ENCODE data around the gene CHST2.
A peak's percentile ranks its signal among the peaks of the same experiment; 100 is the strongest.
"Not testable (repeated sequence)": the region's sequence is repeated elsewhere in the genome, so short reads cannot be mapped to it uniquely, and the experiment has no call there.

Gene CHST2

GRCh38 chr3:143152043-143152442 lies 32.5 kb downstream of the CHST2 start:
- Mint-ChIP-seq H3K4me3 (no peak overlapping the region), H3K4me1 (ENCODE audit: low read depth) (peaks cover 27% of the 10 kb centered on the region), H3K27ac (no peak overlapping the region), H3K36me3 (ENCODE audit: low read depth) (no peaks in the 10 kb centered on the region), H3K27me3 (peaks cover 3% of the 10 kb centered on the region), H3K9me3 (no peaks in the 10 kb centered on the region)
- intact Hi-C loops (cut with micrococcal nuclease) = no loop called here

GRCh38 chr3:143155756-143156155 lies 36.2 kb downstream of the CHST2 start:
- Mint-ChIP-seq H3K9me3 (no peaks in the 10 kb centered on the region), H3K4me1 (ENCODE audit: low read depth) (peaks cover 41% of the 10 kb centered on the region), H3K4me3 (no peak overlapping the region), H3K27ac (no peak overlapping the region), H3K27me3 (peaks cover 3% of the 10 kb centered on the region), H3K36me3 (ENCODE audit: low read depth) (no peaks in the 10 kb centered on the region)
- intact Hi-C loops (cut with micrococcal nuclease) = no loop called here

GRCh38 chr3:143158014-143158988 lies 38.7 kb downstream of the CHST2 start:
- H3K27me3 Mint-ChIP-seq = peaks cover 3% of the 10 kb centered on the region
- H3K9me3 Mint-ChIP-seq = no peaks in the 10 kb centered on the region
- H3K27ac Mint-ChIP-seq = peak overlapping the region; percentile 59
- intact Hi-C loops (cut with micrococcal nuclease) = no loop called here
- no peak overlapping the region for H3K4me3 Mint-ChIP-seq
- no peaks in the 10 kb centered on the region for H3K36me3 Mint-ChIP-seq (ENCODE audit: low read depth)
- peaks cover 31% of the 10 kb centered on the region for H3K4me1 Mint-ChIP-seq (ENCODE audit: low read depth)

GRCh38 chr3:143160437-143160836 lies 40.9 kb downstream of the CHST2 start:
- Mint-ChIP-seq H3K9me3 (no peaks in the 10 kb centered on the region), H3K36me3 (ENCODE audit: low read depth) (no peaks in the 10 kb centered on the region), H3K27ac (peak overlapping the region; percentile 26)

GRCh38 chr3:143163562-143164100 lies 44.1 kb downstream of the CHST2 start:
- Mint-ChIP-seq H3K27me3 (no peaks in the 10 kb centered on the region), H3K4me1 (ENCODE audit: low read depth) (peaks cover 50% of the 10 kb centered on the region), H3K27ac (peak overlapping the region; percentile 82), H3K36me3 (ENCODE audit: low read depth) (no peaks in the 10 kb centered on the region), H3K9me3 (no peaks in the 10 kb centered on the region), H3K4me3 (no peak overlapping the region)
- intact Hi-C loops (cut with micrococcal nuclease) = loop anchor here (5.0 kb wide), 1 partner anchor 41 kb away; no protein-coding TSS in a partner anchor

More at GRCh38 chr3:143160437-143160836, 40.9 kb downstream of the CHST2 start:
- Mint-ChIP-seq H3K4me3 (no peak overlapping the region), H3K4me1 (ENCODE audit: low read depth) (peaks cover 51% of the 10 kb centered on the region), H3K27me3 (peaks cover 3% of the 10 kb centered on the region)
- intact Hi-C loops (cut with micrococcal nuclease) = loop anchor here (5.0 kb wide), 1 partner anchor 38 kb away; no protein-coding TSS in a partner anchor

GRCh38 chr3:143165211-143165610 lies 45.6 kb downstream of the CHST2 start:
- Mint-ChIP-seq H3K27me3 (peaks cover 1% of the 10 kb centered on the region), H3K27ac (peak overlapping the region; percentile 82), H3K4me1 (ENCODE audit: low read depth) (peaks cover 59% of the 10 kb centered on the region), H3K36me3 (ENCODE audit: low read depth) (no peaks in the 10 kb centered on the region), H3K9me3 (no peaks in the 10 kb centered on the region), H3K4me3 (no peak overlapping the region)
- intact Hi-C loops (cut with micrococcal nuclease) = no loop called here

GRCh38 chr3:143165612-143166285 lies 46.2 kb downstream of the CHST2 start:
- H3K9me3 Mint-ChIP-seq; intact Hi-C loops (cut with micrococcal nuclease); H3K4me3 Mint-ChIP-seq; H3K27me3 Mint-ChIP-seq; H3K36me3 Mint-ChIP-seq (ENCODE audit: low read depth): not testable (repeated sequence)
- Mint-ChIP-seq H3K27ac (peak overlapping the region; percentile 82), H3K4me1 (ENCODE audit: low read depth) (peaks cover 64% of the 10 kb centered on the region)

- H3K9me3 Mint-ChIP-seq = no peaks in the 10 kb centered on the region
- no peak overlapping the region for H3K4me3 Mint-ChIP-seq
- no peaks in the 10 kb centered on the region for H3K36me3 Mint-ChIP-seq (ENCODE audit: low read depth)
- H3K27me3 Mint-ChIP-seq = peaks cover 1% of the 10 kb centered on the region
- H3K4me1 Mint-ChIP-seq (ENCODE audit: low read depth) = peaks cover 71% of the 10 kb centered on the region
- intact Hi-C loops (cut with micrococcal nuclease) = no loop called here
- H3K27ac Mint-ChIP-seq = peak overlapping the region; percentile 52
These were observed 46.8 kb downstream of the CHST2 start for GRCh38 chr3:143166376-143166775.

GRCh38 chr3:143167969-143168854 lies 48.6 kb downstream of the CHST2 start:
- Mint-ChIP-seq H3K9me3 (peaks cover 6% of the 10 kb centered on the region), H3K4me1 (ENCODE audit: low read depth) (peaks cover 72% of the 10 kb centered on the region), H3K27ac (no peak overlapping the region), H3K27me3 (peaks cover 1% of the 10 kb centered on the region), H3K36me3 (ENCODE audit: low read depth) (no peaks in the 10 kb centered on the region), H3K4me3 (no peak overlapping the region)
- intact Hi-C loops (cut with micrococcal nuclease) = no loop called here

GRCh38 chr3:143168855-143169192 lies 49.3 kb downstream of the CHST2 start:
- H3K36me3 Mint-ChIP-seq (ENCODE audit: low read depth) = no peaks in the 10 kb centered on the region
- peaks cover 10% of the 10 kb centered on the region for H3K9me3 Mint-ChIP-seq
- no peak overlapping the region for H3K27ac Mint-ChIP-seq
- peaks cover 66% of the 10 kb centered on the region for H3K4me1 Mint-ChIP-seq (ENCODE audit: low read depth)
- no peak overlapping the region for H3K4me3 Mint-ChIP-seq
- H3K27me3 Mint-ChIP-seq = peaks cover 1% of the 10 kb centered on the region
- intact Hi-C loops (cut with micrococcal nuclease) = no loop called here

GRCh38 chr3:143170074-143170473 lies 50.5 kb downstream of the CHST2 start:
- intact Hi-C loops (cut with micrococcal nuclease) = no loop called here
- Mint-ChIP-seq H3K27ac (no peak overlapping the region), H3K4me1 (ENCODE audit: low read depth) (peaks cover 54% of the 10 kb centered on the region), H3K4me3 (no peak overlapping the region), H3K36me3 (ENCODE audit: low read depth) (no peaks in the 10 kb centered on the region), H3K9me3 (peaks cover 10% of the 10 kb centered on the region), H3K27me3 (peaks cover 1% of the 10 kb centered on the region)

GRCh38 chr3:143170676-143171075 lies 51.1 kb downstream of the CHST2 start:
- H3K27me3 Mint-ChIP-seq = peaks cover 1% of the 10 kb centered on the region
- H3K36me3 Mint-ChIP-seq (ENCODE audit: low read depth) = no peaks in the 10 kb centered on the region
- no peak overlapping the region for H3K4me3 Mint-ChIP-seq
- intact Hi-C loops (cut with micrococcal nuclease) = no loop called here
- H3K4me1 Mint-ChIP-seq (ENCODE audit: low read depth) = peaks cover 51% of the 10 kb centered on the region
- H3K9me3 Mint-ChIP-seq = peaks cover 10% of the 10 kb centered on the region
- H3K27ac Mint-ChIP-seq = no peak overlapping the region

GRCh38 chr3:143171141-143171980 lies 51.8 kb downstream of the CHST2 start:
- Mint-ChIP-seq H3K27ac (no peak overlapping the region), H3K4me1 (ENCODE audit: low read depth) (peaks cover 47% of the 10 kb centered on the region), H3K27me3 (peaks cover 1% of the 10 kb centered on the region), H3K9me3 (peaks cover 10% of the 10 kb centered on the region), H3K36me3 (ENCODE audit: low read depth) (no peaks in the 10 kb centered on the region), H3K4me3 (no peak overlapping the region)
- intact Hi-C loops (cut with micrococcal nuclease) = no loop called here

Data from dendritic cell treated with granulocyte-macrophage colony-stimulating factor and Interleukin-4, amounts not matched to agents 40 ng/mL and 50 ng/mL, for 4 days (primary cell).